Mammary epithelial cell (primary cell): ENCODE data around the gene AKR7A3.

Experiments used
- CTCF ChIP-seq, 2 donors: IDR thresholded peaks in 1 of 2; conservative IDR thresholded peaks in 1 of 2; 2 replicates each; pipeline ENCODE4 v1.5.1; 2011 to 2012; ENCODE audit warnings: inconsistent platforms in 2 of 2, low read length in 2 of 2, mild to moderate bottlenecking in 2 of 2, control low read depth in 1 of 2, low read depth in 1 of 2; ENCODE audit not compliant: insufficient read depth in 1 of 2; ENCODE audit errors: extremely low read depth in 1 of 2
- EZH2 ChIP-seq: IDR thresholded peaks from 2 replicates; pipeline ENCODE4 v1.6.1; 2012; ENCODE audit warnings: low read length, inconsistent platforms, borderline replicate concordance

- TF ChIP-seq CTCF (conservative IDR thresholded peaks at IDR 0.05 in 1 of 2, IDR thresholded peaks at IDR 0.05 in 1 of 2; ENCODE audit: extremely low read depth in 1 of 2, insufficient read depth in 1 of 2, low read depth in 1 of 2, low read length in 2 of 2) (no peak), EZH2 (no peak)
These were observed 25.7 kb upstream of the AKR7A3 start for GRCh38 chr1:19313961-19314882.
